Measurements from ENCODE around the gene CDC42BPA.
A peak's percentile ranks its signal among the peaks of the same experiment; 100 is the strongest.
"Not testable (repeated sequence)": the region's sequence is repeated elsewhere in the genome, so short reads cannot be mapped to it uniquely, and the experiment has no call there.

The CDC42BPA gene

DNA sequence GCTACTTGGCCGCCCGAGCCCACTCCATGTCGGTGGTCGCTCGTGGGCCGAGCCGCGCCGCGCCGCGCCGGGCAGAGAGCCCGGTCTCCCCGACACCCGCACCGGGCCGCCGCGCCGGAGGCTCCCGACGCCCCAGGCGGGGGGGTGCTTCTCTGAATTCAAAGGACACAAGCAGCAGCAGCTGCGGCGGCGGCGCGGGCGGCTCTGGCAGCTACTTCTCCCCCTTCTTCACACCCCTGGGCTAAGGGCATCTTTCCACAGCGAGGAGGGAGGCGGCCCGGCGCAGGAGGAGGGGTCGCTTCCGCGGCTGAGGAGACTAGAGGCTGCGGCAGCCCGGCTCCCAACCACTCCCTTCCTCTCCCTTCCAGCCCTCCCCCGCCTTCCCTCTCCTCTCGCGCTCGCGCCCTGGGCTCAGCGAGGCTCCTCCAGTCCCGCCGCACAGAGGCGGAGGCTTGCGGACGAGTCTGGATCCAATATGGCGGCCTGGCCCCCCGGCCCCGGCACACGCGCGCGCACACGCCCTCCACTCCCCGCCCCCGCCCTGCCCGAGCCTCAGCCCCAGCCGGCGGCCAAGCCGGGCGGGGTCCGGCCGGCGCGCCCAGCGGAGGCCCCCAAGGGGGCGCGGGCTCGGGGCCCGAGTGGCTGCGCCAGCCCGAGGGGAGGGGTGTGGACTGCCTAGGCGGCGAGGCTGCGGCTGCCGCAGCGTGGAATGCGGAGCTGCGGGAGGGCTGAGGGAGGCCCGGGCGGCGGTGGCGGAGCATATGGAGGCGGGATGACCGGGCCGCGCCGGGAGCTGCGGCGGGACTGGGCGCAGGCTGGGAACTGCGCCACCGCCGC is at the start of gene CDC42BPA:
TSS of gene CDC42BPA (minus strand) at position 477 of the 837 bp plus-strand sequence. CDS start 1,310 bp downstream, outside the sequence.
- DNase-seq: peak; percentile 79

- no peak for DNase-seq
Observed at GRCh38 chr1:227368009-227368408, 49.7 kb upstream of the CDC42BPA start.

- no peak for DNase-seq
Observed at GRCh38 chr1:227365473-227366431, 47.5 kb upstream of the CDC42BPA start.

DNA sequence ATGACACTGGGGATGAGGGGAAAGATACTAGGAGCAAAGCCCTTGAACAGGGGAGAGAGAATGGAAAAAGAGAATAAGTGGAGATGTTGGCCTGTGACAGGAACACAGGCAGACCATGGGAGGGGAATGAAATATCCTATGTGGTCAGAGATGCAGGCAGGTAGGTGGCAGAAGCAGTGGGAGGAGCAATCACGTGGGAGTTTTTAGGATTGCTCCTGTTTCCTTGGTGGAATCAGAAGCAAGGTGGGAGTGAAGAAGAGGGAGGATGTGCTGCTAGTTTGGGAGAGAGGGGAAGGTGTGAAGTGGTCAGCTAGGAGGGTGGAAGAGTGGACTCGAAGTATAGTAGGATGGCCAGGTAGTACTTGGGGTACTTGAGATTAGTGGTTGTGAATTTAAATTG is 46.4 kb upstream of the CDC42BPA start:
- DNase-seq: no peak

GRCh38 chr1:227363825-227364224 is 45.5 kb upstream of the CDC42BPA start:
- DNase-seq: no peak

DNA sequence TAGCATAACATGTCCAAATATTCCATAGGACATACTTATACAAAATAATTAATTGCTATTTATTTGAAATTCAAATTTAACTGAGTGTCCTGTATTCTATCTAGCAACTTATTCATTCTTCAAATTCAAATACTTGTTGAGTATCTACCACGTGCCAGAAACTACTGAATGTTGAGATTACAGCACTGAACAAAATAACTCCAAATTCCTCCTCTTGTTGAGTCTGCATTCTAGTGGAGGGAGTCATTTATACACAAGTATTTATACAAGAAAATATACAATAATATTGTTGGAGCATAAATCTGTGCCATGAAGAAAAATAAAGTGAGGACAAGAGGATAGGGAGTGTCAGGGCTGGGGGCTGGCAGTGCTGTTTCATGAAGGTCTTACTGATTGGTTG is 43.7 kb upstream of the CDC42BPA start:
- no peak for DNase-seq

DNA sequence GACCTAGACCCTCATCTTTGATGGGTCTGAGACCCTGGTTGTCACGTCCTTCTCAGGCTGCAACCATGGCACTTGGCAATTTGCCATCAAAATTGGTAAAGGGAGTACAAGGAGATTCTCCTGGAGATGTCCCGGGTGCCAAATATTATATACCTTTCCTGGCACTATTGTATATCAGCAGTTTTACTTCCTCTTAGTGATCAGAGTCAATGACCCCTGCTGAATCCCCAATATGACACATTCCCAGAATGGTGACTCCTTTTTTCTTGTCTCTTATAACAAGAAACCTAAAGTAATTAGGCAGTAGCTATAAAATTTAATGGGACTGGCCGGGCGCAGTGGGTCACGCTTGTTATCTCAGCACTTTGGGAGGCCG is 39.6 kb upstream of the CDC42BPA start:
- no peak for DNase-seq

GRCh38 chr1:227357171-227357926 is 39.1 kb upstream of the CDC42BPA start:
- peak; percentile 67 for DNase-seq

GRCh38 chr1:227356620-227357146 is 38.4 kb upstream of the CDC42BPA start:
- no peak for DNase-seq

DNA sequence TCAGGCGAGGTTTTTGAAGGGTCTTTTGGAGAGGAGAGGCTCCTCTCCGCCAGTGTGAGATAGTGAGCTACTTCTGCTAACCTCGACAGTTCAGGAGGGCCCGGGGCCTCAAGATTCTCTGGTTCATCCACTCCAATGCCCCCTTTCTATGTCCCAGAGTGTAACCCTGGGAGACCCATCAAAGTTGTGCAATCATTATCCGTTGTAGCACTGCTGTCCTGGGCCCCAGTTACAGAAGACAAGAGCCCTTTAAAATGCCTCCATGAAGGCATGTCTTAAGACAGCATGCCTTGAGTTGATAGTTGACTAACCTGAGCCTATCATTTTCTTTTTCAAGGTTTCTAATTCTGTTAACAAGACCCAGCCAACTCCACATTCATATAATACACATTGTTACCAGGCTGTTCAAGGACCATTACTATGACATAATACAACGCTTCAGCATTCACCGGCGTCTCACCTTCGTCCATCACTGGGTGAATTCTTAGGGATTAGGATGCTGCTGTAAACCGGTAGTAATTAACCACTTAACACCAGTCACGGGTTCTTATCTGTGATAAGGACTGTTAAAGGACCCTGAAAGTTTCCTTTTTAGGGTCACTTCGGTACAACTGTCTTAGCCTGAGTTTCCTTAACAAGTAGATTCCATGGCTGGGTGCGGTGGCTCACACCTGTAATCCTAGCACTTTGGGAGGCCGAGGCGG is 37.4 kb upstream of the CDC42BPA start:
- DNase-seq: no peak

GRCh38 chr1:227353186-227353585 is 34.9 kb upstream of the CDC42BPA start:
- no peak for DNase-seq

DNA sequence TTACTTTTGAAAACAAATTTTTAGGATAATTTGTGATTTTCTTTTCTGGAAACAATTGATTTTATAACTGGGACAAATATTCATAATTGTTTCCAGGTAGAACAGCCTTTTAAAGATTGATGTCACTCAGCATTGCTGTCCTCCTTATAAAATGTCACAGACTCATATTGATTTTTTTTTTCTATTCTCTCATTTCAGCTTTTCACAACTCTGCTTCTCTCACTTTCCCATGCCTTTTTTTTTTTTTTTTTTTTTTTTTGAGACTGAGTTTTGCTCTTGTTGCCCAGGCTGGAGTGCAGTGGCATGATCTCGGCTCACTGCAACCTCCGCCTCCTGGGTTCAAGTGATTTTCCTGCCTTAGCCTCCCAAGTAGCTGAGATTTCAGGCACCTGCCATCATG is 33.9 kb upstream of the CDC42BPA start:
- not testable (repeated sequence) for DNase-seq

DNA sequence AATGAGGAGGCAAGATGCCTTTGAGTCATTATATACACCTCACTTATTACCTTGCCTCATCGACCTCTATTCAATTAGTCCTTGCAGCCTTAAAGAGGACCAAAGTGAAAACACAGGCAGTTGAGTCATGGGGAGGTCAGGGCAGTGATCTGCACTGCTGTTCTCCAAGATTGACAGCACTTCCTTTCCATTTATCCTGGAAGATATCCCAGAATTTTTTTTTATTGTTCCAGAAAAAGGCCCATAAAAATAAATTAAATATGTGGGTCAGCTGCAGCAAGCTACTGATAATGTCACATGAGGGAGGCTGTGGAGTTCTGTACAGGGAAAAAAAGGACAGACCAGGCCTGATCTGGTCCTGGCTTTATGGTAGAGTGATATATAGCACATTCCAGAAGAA is 33.2 kb upstream of the CDC42BPA start:
- no peak for DNase-seq

GRCh38 chr1:227349967-227350366 is 31.7 kb upstream of the CDC42BPA start:
- no peak for DNase-seq

DNA sequence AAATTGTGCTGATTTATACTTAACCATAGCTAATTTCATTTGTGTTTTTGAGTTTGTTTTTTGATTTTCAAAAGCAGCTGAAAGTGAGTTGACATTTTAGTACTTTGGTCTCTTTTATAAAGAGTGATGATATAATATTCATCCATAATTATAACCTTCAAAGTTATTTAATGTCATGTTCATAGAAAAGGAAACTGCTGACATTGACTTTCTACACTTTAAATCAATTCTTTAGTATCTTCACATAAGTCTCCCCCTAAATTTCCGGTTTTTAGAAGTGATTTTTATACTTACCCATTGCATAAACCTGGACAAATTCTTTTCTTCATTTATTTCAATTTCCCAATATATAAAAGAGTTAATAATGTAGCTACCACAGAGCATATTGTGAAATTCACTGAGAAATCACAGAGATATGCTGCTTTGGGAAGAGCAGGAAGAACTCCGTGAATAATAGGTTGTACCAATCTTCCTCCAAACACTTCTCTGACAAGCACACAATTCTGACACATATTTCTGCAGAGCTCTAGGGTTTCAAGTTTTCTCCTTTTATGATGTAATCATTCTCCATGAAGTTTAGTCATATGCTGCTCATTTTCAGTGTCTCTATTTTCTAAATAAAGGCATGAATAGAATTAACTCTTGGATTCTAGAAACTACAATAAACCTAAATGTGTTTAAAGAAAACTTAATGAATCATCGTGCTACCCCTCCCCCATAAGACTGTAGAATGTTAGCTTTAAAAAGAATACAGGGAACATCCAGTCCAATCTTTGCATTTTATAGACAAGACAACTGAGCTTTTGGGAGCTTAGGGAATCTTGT is 25.6 kb upstream of the CDC42BPA start:
- DNase-seq: peak; percentile 55

DNA sequence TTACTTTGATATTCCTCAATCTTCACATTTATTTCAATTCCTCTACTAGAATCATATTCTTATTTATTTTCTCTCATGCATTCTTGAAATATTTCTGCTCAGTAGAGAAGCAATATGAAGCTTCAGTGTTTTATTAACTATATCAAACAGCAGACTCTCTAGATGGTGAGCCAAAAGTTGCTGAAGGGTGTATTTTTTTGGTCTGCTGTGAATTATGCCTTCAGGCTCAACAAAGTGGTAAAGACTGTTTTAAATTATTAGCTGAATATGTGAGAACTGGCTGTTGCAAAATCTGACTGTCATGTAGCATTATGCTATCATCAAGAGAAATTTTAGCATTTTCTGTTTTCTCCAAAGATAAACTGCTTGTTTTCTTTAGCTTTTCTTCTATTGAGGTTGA is 24.9 kb upstream of the CDC42BPA start:
- DNase-seq: no peak

GRCh38 chr1:227342075-227342829 is 24.0 kb upstream of the CDC42BPA start:
- DNase-seq: no peak

GRCh38 chr1:227336136-227336535 is 17.8 kb upstream of the CDC42BPA start:
- not testable (repeated sequence) for DNase-seq

DNA sequence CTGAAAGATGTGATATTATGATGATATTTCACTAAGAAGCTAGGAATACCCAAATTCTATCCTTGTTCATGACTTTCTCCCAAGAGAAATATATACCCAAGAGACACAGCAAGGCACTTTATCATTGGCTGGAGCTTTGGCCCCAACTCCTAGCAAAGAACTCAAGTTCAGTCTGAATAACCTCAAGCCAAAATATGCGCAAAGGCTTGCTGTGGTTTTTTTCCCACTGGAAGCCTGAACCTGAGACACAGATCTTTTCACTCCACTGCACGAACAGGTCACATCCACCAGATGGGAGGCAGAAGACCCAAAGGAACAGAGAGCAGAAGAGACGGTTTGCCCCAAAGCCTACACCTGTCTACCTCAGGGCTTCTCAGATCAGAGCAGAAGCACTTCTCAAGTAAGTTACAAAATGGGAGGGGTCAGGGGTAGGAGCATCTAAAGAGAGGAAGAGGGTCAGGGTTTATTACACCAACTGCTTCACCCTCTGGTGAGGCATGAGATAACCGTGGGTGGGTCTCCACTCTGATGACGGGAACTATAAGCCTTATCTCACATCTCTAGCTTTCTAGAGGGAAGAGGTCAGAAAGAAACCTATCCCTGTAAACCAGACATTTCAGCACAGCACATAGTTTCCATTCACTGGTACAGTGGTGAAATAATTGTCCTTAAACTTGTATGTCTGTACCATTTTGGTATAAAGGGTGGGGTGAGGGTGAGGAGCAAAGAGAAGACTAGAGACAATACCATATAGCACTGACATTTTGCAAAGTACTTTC is 17.1 kb upstream of the CDC42BPA start:
- DNase-seq: no peak

GRCh38 chr1:227333423-227333822 is 15.1 kb upstream of the CDC42BPA start:
- DNase-seq: no peak

Measured in amniotic stem cell (primary cell).